Fibroblast of pulmonary artery (primary cell): Measurements from ENCODE around the gene FITM1.

Experiments used
- DNase-seq: peaks from one replicate; pipeline ENCODE4 v3.0.0-alpha.2; 2010; ENCODE audit warnings: low read depth
- H3K4me3 ChIP-seq: replicated peaks from 2 replicates; pipeline ENCODE4 v1.5.1; 2011; ENCODE audit warnings: low read depth, mild to moderate bottlenecking, control low read depth, low read length, moderate library complexity
- CTCF ChIP-seq: IDR thresholded peaks from 2 replicates; pipeline ENCODE4 v1.5.1; 2011; ENCODE audit warnings: mild to moderate bottlenecking, control low read depth, low read length, inconsistent platforms; ENCODE audit errors: missing control alignments

FITM1 gene

GRCh38 chr14:24160850-24161804 lies 30.7 kb downstream of the FITM1 start, which contains the start of gene IRF9:
IRF9 (plus strand) TSS chr14:24161265; CDS start chr14:24162145, 880 bp downstream.
- H3K4me3 ChIP-seq: peak within 1 kb of the TSS; percentile 91
- peak; percentile 89 for TF ChIP-seq CTCF
- peak; percentile 96 for DNase-seq

- peak; percentile 57 for DNase-seq
- TF ChIP-seq CTCF: no peak
- H3K4me3 ChIP-seq: peak overlapping the region; percentile 91
These were observed 31.6 kb downstream of the FITM1 start for GRCh38 chr14:24162093-24162492.

DNA sequence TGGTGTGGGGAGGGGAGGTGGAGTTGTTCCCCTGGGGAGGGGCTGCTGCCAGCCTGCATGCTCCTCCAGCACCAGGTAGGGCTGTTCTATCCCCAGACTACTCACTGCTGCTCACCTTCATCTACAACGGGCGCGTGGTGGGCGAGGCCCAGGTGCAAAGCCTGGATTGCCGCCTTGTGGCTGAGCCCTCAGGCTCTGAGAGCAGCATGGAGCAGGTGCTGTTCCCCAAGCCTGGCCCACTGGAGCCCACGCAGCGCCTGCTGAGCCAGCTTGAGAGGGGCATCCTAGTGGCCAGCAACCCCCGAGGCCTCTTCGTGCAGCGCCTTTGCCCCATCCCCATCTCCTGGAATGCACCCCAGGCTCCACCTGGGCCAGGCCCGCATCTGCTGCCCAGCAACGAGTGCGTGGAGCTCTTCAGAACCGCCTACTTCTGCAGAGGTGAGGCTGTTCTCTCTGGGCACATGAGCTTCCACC lies 34.1 kb downstream of the FITM1 start:
- no peak overlapping the region for H3K4me3 ChIP-seq
- no peak for TF ChIP-seq CTCF
- no peak for DNase-seq

- no peak for TF ChIP-seq CTCF
- no peak overlapping the region for H3K4me3 ChIP-seq
- no peak for DNase-seq
These were observed 35.3 kb downstream of the FITM1 start for GRCh38 chr14:24165785-24166184.

- no peak for TF ChIP-seq CTCF
- no peak for DNase-seq
- no peak overlapping the region for H3K4me3 ChIP-seq
These were observed 37.1 kb downstream of the FITM1 start for GRCh38 chr14:24167469-24168114.

- no peak for TF ChIP-seq CTCF
- DNase-seq: peak; percentile 72
- peak within 1 kb of the TSS; percentile 23 for H3K4me3 ChIP-seq
These were observed 41.2 kb downstream of the FITM1 start, which contains the start of gene REC8 for GRCh38 chr14:24171422-24172260. REC8 (plus strand) TSS chr14:24172080; CDS start chr14:24172553, 473 bp downstream.
